Stimulated activated CD4-positive, alpha-beta T cell treated with anti-CD3 and anti-CD28 coated beads, TNF-alpha, amount 100 ng/mL, for 48 hours (primary cell): Measurements from ENCODE around the gene CCDC106.

Source experiments
- DNase-seq, 3 donors: peaks; one replicate each; pipeline ENCODE4 v3.0.0-alpha.2; 2020; ENCODE audit warnings: low read depth in 3 of 3

The CCDC106 gene

DNA sequence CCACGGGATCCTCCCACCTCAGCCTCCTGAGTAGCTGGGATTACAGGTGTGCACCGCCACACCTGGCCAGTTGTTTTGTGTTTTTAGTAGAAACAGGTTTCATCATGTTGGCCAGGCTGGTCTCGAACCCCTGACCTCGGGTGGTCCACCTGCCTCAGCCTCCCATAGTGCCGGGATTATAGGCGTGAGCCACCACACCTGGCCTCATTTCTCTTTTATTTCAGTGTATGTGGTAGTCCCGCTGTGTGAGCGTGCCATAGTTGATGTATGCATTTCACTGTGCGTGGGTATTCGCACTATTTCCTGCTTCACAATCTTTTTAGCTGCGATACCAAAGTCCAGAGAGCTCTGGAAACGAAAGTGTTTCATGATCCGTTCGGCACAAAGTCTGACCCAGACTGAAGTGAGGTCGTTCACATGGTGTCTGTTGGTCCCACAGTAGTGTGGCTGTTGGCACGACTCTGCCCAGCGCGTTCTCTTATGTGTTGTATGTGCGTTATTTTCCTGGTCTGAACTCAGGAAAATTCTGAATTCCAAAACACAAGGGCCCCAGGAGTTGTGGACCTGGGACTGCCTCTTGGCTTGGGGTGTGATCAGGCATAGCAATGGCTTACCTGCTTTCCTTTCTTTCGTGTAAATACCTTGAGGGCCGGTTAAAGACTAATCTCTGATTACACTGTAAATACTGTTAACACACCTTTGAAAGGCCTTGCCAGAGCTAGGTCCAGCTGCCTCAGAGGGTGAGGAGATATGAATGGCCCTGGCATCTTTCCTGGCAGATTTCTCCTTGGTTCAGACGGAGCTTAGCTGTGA lies 35.6 kb downstream of the CCDC106 start:
- DNase-seq = no peak

DNA sequence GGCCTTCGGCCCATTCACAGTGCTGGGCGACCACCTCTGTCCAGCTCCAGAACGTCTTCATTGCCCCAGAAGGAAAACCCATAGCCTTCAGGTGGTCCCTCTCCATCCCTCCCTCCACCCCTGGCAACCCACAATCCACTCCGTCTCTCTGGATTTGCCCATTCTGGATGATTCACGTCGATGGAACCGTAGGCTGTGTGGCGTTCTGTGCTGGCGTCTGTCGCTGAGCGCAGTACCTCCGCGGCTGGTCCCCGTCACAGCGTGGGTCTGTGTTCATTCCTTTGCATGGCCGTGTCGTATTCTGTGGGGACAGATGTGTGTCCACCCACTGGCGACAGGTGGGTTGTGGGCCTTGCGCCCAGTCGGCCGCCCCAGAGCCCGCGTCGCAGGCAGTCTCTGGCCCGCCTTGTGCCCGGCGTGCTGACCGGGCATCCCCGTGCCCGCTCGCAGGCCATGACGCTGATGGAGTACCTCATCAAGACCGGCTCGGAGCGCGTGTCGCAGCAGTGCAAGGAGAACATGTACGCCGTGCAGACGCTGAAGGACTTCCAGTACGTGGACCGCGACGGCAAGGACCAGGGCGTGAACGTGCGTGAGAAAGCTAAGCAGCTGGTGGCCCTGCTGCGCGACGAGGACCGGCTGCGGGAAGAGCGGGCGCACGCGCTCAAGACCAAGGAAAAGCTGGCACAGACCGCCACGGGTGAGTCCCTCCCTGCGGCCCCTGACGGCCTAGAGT lies 37.1 kb downstream of the CCDC106 start:
- no peak for DNase-seq

DNA sequence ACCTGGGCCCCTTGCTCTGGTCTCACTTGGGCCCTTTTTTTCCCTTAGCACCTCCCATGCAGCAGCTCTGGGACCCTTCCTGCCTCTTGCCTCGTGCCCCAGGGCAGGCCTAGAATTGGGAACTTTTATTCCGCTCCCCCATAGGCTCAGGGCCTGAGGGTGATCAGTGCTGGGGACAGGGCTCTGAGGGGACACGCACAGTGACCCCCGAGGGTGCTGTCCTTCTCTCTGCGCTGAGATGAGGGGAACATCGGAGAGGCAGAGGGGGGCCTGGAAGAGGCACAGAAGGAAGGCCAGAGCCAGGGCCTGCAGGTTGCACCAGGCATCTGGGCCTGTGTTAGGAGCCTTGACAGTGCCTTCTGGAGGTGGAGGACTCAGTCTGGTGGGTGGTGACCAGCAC lies 37.8 kb downstream of the CCDC106 start:
- DNase-seq = no peak

DNA sequence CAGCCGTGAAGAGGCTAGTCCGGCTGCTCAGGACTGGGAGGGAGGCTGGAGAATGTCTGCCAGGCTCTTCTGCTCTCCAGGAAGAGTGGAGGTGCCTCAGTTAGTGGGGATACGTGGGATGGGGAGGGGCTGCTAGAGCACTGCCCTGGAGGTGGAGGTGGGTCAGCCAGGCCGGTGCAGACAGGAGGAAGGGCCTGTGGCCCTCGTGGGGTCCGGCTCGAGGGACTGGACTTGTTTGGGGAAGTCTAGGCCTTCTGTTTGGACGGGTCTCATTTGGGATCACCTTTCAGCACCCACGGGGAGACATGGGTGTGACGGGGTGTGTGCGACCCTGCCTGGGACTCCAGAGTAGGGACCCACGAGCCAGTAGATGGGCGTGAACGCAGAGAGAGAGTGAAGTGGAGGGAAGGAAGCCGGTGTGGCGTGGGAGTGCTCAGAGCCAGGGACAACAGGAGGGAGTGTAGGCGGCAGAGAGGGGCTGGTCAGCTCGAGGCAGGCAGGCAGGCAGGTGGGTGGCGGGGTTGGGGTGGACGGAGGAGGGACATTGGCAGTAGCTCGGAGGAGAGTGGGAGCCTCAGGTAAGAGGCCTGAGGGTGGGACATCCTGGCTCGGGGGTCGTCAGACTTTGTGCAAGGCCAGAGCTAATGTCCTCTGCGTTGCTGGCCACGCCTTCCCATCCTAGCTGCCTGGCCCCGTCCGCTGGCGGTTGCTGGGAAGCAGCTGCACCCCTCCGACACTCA lies 38.5 kb downstream of the CCDC106 start:
- no peak for DNase-seq

DNA sequence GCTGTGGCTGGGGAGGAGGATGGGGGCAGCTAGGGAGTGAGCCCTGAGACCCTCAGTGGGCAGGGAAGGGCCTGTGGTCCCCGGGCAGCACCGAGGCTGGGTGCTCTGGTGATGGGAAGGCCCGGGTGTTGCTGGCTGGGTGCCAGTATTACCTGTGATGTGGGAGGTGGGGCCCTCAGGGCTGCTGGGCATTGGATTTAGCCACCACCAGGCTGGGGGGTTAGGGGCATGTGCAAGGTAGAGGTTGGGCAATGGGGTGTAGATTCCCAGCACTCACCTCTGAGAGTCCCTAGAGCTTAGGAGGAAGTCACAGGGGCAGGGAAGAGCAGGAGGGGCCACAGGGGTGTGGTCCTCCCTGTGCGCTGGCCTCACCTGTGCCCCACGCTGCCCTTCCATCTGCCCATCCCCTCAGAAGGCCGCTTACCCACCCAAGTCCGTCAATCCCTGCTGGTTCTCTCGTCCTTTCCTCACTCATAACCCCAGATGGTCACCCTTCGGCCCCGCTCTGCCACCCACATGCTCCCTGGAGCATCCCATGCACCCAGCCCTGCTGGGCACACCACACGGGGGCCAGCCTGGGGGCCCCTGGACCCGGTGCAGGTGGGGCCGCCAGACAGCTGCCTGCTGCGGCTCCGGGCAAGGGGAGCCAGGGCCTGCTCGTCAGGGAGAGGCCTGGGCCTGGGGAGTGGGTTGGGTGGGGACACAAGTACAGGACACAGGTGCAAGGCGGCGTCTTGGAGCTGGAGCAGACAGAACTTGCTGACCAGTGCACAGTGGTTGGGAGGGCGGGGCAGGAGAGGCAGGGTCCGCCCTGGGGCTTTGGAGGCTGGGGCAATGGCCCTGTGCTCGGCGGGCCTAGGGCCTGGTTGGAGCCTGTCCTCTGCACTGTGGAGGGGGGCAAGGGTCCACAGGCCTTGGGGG lies 39.5 kb downstream of the CCDC106 start:
- DNase-seq = no peak

DNA sequence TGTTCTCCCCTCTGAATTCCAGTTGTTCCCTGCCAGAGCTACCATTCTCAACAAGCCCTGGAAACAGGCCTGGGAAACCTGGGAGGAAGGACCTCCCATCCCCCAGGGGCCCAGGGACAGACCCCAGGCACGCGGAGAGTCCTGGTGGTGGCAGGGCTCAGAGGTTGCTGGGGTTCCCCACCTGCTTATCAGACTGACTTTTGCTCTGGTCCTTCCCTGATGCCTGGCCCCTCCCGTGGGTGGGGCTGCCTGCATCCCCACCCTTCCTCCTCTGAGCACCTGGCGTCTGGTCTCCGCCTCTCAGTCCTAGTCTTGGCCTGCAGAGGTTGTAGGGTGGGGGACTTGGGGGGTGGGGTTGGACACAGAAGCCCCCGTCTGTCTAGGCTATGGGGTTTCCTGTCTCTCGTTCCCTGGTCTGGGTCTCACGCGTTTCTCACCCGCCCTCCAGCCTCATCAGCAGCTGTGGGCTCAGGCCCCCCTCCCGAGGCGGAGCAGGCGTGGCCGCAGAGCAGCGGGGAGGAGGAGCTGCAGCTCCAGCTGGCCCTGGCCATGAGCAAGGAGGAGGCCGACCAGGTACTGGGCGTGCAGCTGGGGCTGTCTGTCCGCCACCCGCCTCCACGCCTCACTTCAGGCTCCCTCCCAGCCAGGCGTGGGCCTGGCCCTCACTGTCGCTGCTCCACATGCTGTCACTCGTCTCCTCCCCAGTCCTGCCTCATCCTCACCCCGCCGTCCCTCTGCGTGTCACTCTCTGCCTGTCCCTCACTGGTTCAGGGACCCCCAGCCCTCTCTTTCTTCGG lies 40.6 kb downstream of the CCDC106 start:
- DNase-seq = no peak

DNA sequence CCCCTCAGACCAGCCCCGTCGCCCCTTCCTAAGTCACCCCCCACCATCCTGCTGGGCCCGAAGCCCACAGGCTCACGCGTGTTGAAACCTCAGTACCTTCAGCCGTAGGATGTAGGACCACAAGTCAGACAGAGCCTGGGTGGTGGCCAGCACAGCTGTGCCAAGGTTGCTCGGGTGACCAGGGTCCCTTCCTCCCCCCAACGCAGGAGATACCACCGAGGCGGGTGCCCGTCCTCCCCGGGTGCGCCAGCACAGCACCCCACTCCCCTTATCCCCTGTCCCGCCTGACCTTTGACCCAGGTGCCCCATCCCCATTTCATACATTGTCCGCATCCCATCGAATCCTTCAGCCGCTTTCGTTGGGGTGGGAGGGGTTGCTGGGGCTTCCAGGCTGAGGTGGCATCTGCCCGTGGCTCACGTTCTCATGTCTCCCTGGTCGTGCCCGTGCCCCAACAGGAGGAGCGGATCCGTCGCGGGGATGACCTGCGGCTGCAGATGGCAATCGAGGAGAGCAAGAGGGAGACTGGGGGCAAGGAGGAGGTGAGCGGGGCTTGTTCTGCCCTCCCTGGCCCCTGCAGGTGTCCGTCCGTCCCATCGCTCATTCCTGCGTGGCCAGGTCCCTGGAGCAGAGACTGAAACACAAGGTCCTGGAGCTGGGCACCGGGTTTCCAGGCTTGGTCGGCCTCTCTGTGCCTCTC lies 41.5 kb downstream of the CCDC106 start:
- DNase-seq = no peak

DNA sequence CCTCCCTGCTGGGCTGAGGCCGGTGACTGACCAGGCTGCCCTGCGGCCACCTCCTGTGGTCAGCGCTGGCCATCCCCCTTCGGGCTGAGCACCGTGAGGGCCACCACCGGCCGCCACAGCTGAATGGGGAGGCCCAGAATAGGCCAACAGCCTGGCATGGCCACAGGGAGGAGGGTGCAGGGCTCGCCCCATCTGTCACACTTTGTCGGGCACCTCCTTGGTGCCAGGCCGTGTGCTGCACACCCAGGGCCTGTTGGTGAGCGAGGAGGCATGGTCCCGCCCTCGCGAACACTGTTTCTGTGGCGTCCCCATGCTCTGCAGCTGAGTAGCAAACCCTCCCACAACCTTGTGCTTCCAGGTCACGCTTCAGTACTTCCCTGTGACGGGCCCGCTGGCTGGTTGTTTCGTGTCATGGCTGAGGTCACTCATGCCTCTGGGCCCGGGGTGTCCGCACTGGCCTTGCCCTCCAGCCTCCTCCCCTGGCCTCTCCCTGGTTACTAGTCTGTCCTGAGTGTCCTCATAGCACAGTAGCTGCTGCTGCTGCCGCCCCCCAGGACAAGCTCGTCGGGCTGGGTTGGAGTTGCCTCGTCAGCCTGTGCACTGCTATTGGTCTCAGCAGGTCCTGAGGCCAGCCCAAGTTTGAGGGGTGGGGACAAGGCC lies 42.2 kb downstream of the CCDC106 start:
- no peak for DNase-seq

DNA sequence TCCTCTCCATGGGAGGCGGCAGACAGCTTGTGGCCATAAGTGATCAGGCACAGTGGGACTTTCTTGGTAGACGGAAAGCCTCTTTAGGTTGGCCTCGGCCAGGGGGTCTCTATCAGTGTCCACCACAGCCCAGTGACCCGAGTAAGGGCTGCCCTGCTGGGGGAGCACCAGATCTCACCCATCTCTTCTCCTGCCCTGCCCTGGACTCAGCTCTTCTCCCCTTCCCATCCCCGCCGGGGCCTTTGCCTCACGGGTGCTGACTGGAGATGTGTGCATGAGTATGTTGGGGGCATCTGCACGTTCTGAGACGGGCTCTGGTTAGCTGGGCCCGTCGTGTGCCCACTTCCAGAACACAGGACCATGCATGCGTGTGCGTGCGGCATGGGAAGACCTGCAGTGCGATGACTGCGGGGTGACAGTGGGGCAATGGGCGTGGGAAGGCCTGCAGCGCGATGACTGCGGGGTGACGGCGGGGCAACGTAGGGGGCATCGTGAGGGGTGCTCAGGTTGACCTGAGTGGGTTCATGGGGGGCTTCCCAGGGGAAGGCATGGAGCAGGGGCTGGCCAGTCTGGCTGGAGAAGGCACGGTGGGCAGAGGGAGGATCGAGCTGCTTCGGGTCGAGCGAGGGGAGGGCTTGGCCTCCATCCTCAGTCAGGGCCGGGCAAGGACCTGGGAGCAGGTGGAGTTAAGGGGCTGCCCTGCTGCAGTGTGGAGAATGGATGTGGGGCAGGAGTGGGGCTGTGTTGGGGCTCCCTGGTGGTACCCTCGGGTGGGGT lies 42.9 kb downstream of the CCDC106 start:
- no peak for DNase-seq

DNA sequence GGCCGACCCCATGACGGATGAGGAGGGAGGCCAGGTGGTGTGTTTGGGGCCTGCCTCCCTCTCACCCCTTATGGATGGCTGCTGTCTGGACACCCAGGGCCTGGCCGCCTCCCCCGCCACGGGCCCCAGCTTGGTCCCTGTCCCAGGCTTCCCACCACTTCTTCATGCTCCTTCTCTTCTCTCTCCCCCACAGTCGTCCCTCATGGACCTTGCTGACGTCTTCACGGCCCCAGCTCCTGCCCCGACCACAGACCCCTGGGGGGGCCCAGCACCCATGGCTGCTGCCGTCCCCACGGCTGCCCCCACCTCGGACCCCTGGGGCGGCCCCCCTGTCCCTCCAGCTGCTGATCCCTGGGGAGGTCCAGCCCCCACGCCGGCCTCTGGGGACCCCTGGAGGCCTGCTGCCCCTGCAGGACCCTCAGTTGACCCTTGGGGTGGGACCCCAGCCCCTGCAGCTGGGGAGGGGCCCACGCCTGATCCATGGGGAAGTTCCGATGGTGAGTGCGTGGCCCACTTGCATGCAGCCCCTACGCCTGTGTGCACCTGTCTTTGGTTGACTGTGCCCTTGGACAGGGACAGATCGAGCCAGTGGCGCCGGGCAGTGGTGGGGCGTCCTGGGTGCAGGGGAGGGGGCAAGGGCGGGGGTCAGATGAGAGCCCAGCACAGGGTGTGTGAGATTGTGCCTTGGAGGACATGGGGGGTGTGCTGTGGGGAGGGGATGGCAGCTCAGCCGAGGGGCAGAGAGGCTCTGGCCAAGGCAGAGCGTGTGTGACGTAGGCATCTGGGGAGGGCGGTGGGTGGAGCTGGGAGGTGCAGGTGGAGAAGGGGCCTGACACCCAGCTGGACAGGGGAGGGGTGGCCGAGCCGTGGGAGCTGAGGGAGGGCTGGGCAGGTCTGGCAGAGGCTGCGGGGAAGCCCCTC lies 43.8 kb downstream of the CCDC106 start:
- no peak for DNase-seq

DNA sequence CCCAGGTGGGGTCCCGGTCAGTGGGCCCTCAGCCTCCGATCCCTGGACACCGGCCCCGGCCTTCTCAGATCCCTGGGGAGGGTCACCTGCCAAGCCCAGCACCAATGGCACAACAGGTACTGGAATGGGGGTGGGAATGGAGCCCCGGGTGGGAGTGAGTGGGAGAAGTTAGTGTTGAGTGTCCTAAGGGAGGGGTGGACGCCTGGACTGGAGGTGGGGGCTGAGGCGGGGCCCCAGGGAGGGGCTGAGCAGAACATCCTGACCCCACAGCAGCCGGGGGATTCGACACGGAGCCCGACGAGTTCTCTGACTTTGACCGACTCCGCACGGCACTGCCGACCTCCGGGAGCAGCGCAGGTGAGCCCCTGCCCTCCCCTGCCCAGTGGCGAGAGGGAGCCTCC lies 44.7 kb downstream of the CCDC106 start:
- DNase-seq = no peak

DNA sequence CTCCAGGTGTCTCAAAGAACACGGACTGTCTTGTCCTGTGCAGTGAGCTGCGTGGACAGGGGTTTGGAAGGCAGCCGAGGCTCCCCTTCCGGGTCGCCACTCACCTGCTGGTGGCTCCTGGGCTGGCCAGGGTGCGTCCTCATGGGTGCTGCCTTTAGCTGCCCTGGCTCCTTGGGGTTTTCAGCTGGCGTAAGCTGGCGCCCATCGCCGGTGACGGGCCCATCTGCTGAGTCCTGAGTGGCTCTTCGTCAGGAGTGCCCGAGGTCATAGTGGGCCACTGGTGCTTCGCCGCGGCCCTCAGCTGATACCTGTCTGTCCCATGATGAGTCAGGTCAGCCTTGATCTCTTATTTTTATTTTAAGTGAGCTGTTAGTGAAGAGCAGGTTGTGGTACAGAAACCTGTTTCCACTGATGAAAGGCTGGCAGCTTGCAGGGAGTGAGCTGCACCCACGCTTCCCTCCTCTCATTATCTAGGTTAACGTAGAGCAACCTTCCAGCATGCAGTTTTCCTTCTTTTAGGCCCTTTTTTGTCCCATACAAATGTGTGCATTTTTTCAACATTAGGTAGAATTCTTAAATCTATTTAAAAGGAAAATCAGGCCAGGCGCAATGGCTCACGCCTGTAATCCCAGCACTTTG lies 45.4 kb downstream of the CCDC106 start:
- no peak for DNase-seq

DNA sequence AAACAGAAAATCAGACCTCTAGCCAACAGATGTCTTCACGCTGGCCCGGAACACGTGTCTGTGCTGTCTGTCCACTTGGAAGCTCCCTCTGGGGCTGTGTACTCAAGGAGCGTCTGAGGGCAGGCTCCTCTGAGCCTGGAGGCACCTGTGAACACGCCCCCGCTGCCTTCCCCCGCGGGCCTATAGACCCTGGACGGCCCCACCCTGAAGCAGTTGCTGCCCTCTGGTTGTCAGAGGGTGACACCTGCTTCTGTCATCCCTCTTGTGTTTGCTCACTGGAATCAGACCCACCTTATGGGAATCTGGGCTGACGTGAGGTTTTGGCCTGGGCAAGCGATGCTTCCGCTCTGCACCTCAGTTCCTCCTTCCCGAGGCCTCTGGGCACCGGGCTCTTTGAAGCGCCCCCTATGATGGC lies 46.2 kb downstream of the CCDC106 start:
- DNase-seq = no peak

DNA sequence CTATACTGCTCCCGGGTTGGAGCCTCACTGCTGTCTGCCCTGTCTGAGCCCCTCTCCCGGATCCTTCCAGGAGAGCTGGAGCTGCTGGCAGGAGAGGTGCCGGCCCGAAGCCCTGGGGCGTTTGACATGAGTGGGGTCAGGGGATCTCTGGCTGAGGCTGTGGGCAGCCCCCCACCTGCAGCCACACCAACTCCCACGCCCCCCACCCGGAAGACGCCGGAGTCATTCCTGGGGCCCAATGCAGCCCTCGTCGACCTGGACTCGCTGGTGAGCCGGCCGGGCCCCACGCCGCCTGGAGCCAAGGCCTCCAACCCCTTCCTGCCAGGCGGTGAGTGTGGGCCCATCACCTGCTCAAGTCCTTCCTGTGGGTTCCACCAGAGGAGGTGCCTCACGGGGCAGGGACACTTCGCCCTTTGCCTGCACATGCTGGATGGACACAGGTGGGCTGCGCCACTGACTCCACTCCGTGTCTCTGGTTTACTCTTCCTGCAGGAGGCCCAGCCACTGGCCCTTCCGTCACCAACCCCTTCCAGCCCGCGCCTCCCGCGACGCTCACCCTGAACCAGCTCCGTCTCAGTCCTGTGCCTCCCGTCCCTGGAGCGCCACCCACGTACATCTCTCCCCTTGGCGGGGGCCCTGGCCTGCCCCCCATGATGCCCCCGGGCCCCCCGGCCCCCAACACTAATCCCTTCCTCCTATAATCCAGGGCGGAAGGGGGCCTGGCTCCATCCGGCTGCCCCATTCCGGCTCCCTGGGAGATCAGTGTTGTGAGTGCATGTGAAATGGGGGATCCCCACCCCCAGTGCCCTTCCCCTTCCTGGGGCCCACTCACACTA lies 46.9 kb downstream of the CCDC106 start:
- DNase-seq = no peak

DNA sequence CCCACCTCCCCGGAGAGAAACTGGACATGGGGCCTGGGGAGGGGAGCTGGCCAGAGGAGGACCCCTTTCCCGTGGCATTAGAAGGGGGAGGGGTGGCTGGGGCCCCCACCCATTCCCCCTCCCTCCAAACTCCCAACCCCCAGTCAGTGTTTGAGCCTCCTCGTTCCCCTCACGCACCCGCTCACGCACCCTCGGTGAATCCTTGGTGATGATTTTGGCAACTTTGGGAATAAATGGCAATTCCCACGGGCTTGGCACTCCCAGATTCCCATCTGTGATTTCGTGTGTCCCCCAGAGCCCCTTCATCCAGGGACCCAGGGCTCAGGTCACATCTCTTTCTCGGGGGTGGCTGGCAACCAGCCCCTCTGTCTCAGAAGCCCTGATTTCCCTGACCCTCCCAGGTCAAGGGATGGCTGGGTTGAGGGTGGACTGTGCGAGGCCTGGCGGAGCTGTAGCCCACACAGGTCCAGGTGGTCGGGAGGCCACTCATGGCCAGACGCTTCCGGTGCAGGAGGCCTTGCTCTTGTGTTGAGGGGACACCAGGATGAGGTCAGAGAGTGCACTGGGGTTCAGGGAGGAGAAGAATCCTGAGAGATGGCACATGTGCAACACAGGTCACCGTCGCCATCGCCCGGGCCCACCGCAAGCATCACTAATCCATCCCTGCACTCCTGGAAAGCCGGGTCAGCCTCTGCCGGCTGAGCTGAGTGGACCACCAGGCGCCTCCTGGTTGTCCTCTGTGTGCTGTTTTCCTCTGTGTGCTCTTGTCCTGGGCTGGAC lies 47.7 kb downstream of the CCDC106 start:
- no peak for DNase-seq
